Right kidney (tissue), 1 donor: Measurements from ENCODE around the gene BDNF.
"Not testable (repeated sequence)": the region's sequence is repeated elsewhere in the genome, so short reads cannot be mapped to it uniquely, and the experiment has no call there.

ENCODE experiments used
- DNase-seq: peaks from one replicate; pipeline ENCODE4 v3.0.0-alpha.2; 2016

BDNF gene

GRCh38 chr11:27665508-27666101 lies 34.6 kb downstream of the BDNF start:
- DNase-seq = not testable (repeated sequence)

GRCh38 chr11:27663326-27663725 lies 36.9 kb downstream of the BDNF start:
- DNase-seq = no peak

GRCh38 chr11:27660171-27660570 lies 40.1 kb downstream of the BDNF start:
- no peak for DNase-seq

DNA sequence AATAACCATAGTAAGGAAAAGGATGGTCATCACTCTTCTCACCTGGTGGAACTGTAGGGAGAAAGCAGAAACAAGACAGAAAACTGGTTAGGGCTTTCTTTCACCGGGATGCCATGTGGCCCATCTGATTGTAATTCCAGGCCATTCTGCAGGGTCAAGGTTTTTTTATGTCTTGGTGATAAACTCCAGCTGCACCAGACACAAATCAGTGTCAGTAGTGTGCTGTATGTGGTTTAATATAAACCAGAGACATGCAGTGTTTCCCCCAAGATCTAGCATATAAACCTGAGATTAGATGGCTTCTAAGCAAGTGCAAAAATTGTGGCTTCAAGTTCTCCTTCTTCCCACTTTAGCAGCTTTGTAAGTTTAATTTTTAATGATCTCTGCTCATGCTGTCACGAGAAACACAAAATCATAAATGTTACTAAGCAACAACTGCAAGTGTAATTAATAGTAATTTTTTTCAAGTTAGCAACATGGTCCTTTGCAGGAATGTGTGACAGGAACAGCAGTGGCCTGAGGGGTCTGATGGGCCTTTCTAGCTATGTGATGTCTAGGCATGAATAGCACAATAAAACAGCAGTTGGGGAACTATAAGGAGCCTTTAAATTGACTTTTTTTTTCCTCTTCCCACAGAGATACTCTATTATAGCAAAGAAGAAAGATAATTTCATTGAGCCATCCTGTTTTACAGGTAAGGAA lies 41.6 kb downstream of the BDNF start:
- DNase-seq = no peak

- DNase-seq = no peak
These were observed 43.3 kb downstream of the BDNF start for GRCh38 chr11:27656806-27657483.

DNA sequence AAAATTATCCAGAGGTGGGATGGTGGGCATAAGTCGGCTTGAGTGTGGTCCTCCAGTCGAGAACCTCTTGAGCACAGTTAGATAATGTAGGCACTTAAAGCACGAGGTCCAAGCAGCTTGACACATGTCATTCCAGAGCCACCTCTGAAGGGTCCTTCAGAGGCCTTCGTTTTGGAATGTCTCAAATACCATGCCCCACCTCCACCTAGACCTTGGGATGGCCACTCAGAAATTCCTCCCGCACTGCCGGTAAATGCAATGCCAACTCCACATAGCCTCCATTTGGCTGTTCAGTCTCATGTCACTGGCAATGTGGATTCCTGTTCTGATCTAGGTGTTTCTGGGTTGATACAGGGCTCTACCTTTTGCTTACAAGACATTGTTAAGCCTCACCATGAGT lies 43.9 kb downstream of the BDNF start:
- DNase-seq = no peak

DNA sequence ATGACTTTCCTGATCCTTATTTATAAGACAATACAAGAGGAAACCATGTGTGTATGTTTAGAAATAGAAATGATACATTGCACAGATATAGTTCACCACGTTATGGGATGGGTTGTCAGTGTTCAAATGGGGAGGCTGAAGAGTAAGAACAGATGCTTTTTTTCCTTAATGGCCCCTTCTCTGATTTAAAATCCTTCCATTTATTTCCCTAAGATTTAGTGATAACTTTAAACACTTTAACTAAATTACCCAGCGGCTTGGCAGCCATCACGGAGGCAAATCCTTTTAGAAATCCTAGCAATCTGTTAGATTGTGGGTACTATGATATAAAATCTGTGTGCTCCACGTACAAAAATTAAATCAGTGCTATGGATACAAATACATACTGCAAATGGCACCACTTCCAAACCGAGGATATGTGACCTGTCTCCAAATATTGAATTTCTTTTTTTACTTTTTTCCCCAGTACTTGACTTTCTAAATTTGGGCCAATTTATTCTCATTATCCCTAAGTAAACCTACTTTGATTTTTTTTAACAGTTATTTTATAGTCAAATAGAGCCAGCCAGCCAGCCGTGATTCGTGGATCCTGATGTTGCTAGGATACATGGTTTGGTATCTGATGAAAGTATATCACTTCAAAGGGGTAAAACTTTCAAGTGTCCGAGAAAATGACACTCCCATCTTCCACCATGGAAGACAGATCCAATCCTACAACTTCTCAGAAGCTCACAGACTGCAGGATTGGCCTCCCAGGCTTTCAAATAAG lies 46.1 kb downstream of the BDNF start:
- DNase-seq = no peak

GRCh38 chr11:27651711-27652110 lies 48.5 kb downstream of the BDNF start:
- no peak for DNase-seq

DNA sequence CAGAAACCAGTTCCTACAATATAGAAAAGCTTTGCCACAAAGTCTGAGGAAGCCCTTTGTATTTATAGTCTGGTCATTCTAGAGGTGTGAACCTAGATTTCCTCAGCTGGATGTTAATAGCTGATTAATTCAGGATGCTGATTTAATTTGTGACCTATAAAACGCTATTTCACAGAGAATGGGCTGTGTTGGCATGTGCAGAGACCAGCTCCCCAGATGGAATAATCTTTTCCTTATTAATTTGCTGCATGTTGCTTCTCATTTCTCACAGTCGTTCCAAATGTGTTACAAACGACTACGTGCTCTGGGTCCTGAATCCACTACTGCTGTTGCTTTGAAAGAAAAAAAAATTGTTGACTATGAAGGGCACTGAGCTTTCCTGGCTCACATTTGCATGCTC lies 49.3 kb downstream of the BDNF start:
- DNase-seq = no peak

DNA sequence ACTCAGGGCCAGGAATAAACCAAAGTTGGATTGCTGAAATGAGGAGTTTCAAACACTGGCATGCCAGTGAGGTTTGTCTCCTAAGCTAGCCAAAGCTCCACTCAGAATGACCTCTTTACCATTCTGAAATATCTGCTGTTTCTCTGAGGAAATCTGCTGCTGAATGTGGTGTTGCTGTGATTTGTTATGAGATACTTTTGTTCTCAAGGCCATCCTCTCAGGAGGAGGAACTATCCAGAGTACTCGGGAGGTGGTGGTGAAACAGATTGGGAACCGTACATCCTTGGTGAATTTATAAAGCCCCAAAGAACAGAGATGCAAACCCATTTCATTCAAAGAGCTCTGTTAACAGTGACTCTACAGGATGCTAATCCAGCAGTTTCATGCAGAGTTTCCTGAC lies 50.5 kb downstream of the BDNF start:
- no peak for DNase-seq

- DNase-seq = no peak
These were observed 51.4 kb downstream of the BDNF start for GRCh38 chr11:27648840-27649239.

GRCh38 chr11:27646051-27646818 lies 54.0 kb downstream of the BDNF start:
- no peak for DNase-seq

DNA sequence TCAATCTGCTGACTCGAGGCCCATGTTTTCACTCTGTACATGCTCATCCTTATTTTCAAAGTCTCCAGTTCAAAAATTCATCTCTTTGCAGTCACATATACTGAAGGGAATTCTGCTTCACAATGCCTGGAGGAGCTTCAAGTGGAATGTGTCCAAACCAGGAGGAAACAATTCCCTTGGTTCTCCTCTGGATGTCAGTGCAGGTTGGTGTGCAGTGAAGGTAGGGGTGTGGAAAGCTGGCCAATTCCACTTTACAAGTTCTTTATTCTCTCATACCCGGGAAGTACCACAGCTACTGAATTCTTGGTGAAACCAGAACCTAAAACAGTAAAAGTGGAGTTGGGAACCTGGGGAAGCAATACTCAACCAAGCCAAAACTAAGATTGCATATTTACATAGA lies 57.3 kb downstream of the BDNF start:
- no peak for DNase-seq

- DNase-seq = no peak
These were observed 59.3 kb downstream of the BDNF start for GRCh38 chr11:27640954-27641353.

GRCh38 chr11:27635567-27636037 lies 64.7 kb downstream of the BDNF start:
- no peak for DNase-seq

- not testable (repeated sequence) for DNase-seq
These were observed 65.5 kb downstream of the BDNF start for GRCh38 chr11:27634776-27635175.

DNA sequence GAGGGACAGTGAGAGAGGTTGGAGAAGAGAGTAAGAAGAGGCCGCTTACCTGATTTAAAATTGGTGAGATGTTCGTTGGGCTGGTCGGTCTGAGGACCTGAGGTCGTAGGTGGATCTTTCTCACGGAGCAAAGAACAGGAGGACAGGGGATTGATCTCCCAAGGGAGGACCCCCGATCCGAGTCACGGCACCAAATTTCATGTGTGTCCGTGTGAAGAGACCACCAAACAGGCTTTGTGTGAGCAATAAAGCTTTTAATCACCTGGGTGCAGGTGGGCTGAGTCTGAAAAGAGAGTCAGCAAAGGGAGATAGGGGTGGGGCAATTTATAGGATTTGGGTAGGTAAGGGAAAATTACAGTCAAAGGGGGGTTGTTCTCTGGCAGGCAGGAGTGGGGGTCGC lies 66.0 kb downstream of the BDNF start:
- not testable (repeated sequence) for DNase-seq

DNA sequence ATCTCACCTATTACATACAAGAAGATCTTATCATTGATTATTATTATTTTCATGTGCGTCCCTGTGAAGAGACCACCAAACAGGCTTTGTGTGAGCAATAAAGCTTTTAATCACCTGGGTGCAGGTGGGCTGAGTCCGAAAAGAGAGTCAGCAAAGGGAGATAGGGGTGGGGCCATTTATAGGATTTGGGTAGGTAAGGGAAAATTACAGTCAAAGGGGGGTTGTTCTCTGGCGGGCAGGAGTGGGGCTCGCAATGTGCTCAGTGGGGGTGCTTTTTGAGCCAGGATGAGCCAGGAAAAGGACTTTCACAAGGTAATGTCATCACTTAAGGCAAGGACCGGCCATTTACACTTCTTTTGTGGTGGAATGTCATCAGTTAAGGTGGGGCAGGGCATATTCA lies 71.2 kb downstream of the BDNF start:
- DNase-seq = not testable (repeated sequence)

DNA sequence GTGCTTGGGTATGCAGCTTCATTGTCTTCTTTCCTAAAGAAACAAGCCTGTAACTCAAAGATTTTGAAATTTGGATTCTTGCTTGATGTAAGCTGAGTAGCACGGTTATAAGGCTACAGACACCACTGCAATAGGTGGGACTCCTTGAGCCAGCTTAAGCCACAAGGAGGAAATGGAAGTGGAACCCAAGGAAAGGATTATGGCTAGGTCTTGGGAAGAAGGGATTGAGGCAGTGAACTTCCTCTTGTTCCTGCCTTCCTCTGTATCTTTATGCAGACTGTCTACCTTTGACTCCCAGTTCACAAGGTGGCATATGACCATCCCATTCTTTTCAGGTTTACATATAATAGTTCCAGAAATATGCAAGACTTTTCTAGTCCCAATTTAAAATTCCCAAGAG lies 72.3 kb downstream of the BDNF start:
- no peak for DNase-seq

DNA sequence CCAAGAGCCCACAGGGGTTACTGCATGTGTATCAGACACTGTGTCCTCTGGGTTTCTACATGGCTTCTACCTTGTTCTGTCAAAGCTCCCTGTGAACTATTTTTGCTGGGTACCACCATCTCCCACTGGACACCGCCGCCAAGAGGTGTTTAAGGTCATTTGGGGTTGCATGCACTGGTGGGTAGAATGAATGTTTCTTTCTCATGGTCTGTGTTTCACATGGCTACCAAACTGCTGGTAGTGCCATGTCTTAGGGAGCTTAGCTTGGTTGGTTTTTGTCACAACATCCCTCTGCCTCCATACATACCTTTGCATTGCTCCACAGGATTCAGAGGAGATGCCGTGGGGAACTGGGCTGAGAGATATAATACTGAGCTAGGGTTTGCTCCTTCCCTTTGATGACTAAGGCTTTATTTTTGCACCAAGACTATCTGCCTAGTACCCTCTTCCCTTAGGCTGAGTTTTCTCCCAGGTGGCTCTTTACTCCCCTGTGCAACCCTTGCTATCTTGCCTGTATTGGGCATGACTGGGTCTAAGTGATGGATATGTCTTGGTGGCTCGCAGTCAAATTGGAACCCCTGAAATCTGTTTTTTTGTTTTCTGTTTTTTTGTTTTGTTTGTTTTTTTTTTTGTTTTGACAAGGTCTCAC lies 73.2 kb downstream of the BDNF start:
- no peak for DNase-seq

GRCh38 chr11:27626269-27626937 lies 73.9 kb downstream of the BDNF start:
- no peak for DNase-seq
